HepG2 (cell line): Measurements from ENCODE around the gene PTMA. TPM values are rescaled to one million over a fixed set of nuclear protein-coding genes. Genes with fewer than 3 reads are reported as not detected.

Source experiments
- ATM ChIP-seq: fragments of 450-650 bp; IDR thresholded peaks from 2 replicates; pipeline ENCODE4 v1.7.1; 2017; ENCODE audit warnings: mild to moderate bottlenecking, borderline replicate concordance
- KDM3A ChIP-seq: IDR thresholded peaks from 2 replicates; pipeline ENCODE4 v1.6.1; 2018; ENCODE audit warnings: low read depth, missing compliant biosample characterization
- KLF16 ChIP-seq, 2 experiments: sonication (generic) in 1 of 2; formaldehyde crosslinking in 1 of 2; IDR thresholded peaks; 2 replicates each; pipeline versions ENCODE4 v1.6.1 to v1.8.0; 2016 to 2023; ENCODE audit warnings: missing genetic modification reagents in 2 of 2, missing compliant biosample characterization in 1 of 2
- NFE2L1 ChIP-seq: sonication (generic); formaldehyde crosslinking; IDR thresholded peaks from 2 replicates; pipeline ENCODE4 v1.4.0; 2020; ENCODE audit warnings: missing genetic modification reagents, mild to moderate bottlenecking, borderline replicate concordance
- RXRB ChIP-seq: IDR thresholded peaks from 2 replicates; pipeline ENCODE4 v1.6.1; 2016; ENCODE audit warnings: borderline replicate concordance, missing genetic modification reagents, missing compliant biosample characterization
- SOX6 ChIP-seq, 2 experiments: fragments of 450-650 bp in 1 of 2; sonication (generic) in 1 of 2; formaldehyde crosslinking in 1 of 2; IDR thresholded peaks; 2 replicates each; pipeline versions ENCODE4 v1.4.0 to v1.6.1; 2017 to 2020; ENCODE audit warnings: antibody characterized with exemption in 1 of 2, mild to moderate bottlenecking in 1 of 2, missing genetic modification reagents in 1 of 2
- SP1 ChIP-seq, 2 experiments: fragments of 450-650 bp in 1 of 2; sonication (generic) in 1 of 2; formaldehyde crosslinking in 1 of 2; IDR thresholded peaks; 2 replicates each; pipeline versions ENCODE4 v1.4.0 to v1.6.1; 2016 to 2020; ENCODE audit warnings: missing genetic modification reagents in 1 of 2
- SP2 ChIP-seq: sonication (generic); formaldehyde crosslinking; IDR thresholded peaks from 2 replicates; pipeline ENCODE4 v1.5.1; 2020; ENCODE audit warnings: mild to moderate bottlenecking, missing genetic modification reagents
- SPEN ChIP-seq: sonication (generic); formaldehyde crosslinking; IDR thresholded peaks from 2 replicates; pipeline ENCODE4 v1.5.1; 2020; ENCODE audit warnings: low read depth, mild to moderate bottlenecking, missing genetic modification reagents
- SRSF9 ChIP-seq: fragments of 200-400 bp; formaldehyde crosslinking; IDR thresholded peaks from 2 replicates; pipeline ENCODE4 v1.6.1; 2018; ENCODE audit warnings: borderline replicate concordance, mild to moderate bottlenecking, low read depth, low read length; ENCODE audit not compliant: insufficient read depth, poor library complexity, severe bottlenecking
- TAF1 ChIP-seq: sonication (generic); formaldehyde crosslinking; IDR thresholded peaks from 2 replicates; pipeline ENCODE4 v1.4.0; 2020; ENCODE audit warnings: missing genetic modification reagents
- YY1 ChIP-seq: IDR thresholded peaks from 2 replicates; pipeline ENCODE4 v1.6.1; 2011; ENCODE audit warnings: low read length, low read depth, moderate library complexity, mild to moderate bottlenecking; ENCODE audit not compliant: insufficient read depth, insufficient replicate concordance
- ZNF746 ChIP-seq: sonication (generic); formaldehyde crosslinking; IDR thresholded peaks from 2 replicates; pipeline ENCODE4 v1.8.0; 2022; ENCODE audit warnings: mild to moderate bottlenecking, missing genetic modification reagents
- ZNF792 ChIP-seq: IDR thresholded peaks from 2 replicates; pipeline ENCODE4 v1.6.1; 2016
- polyA plus RNA-seq, 8 experiments: library from polyadenylated mRNA; depleted of rRNA in 3 of 8; stranded (reverse) in 7 of 8; unstranded in 1 of 8; fragments of >200 nt; fragmentation: Illumina TruSeq in 4 of 8; extraction: Trizol in 4 of 8; gene quantifications; 2 replicates each; pipeline versions ENCODE4 v1.2.1 to v1.2.3, GENCODE V29; 2011 to 2016; ENCODE audit warnings: low read depth in 4 of 8, missing spikeins in 1 of 8, mixed read lengths in 1 of 8; ENCODE audit not compliant: insufficient read depth in 1 of 8
- total RNA-seq, 5 experiments: library from RNA; depleted of rRNA; stranded (reverse); fragments of >200 nt; fragmentation: Illumina TruSeq; extraction: Trizol; gene quantifications; 2 replicates each; pipeline ENCODE4 v1.2.3, GENCODE V29; 2016; ENCODE audit warnings: low read depth in 1 of 5
- TF ChIP-seq, protein P1 (sequence below): sonication (generic); formaldehyde crosslinking; IDR thresholded peaks from 2 replicates; pipeline ENCODE4 v1.8.1; 2023; ENCODE audit warnings: mild to moderate bottlenecking, missing genetic modification reagents
- TF ChIP-seq, protein P2 (sequence below): sonication (generic); formaldehyde crosslinking; conservative IDR thresholded peaks from 2 replicates; pipeline ENCODE4 v1.4.0; 2020; ENCODE audit warnings: missing genetic modification reagents
- TF ChIP-seq, protein P3 (sequence below), 2 experiments: sonication (generic) in 1 of 2; formaldehyde crosslinking in 1 of 2; IDR thresholded peaks; 2 replicates each; pipeline versions ENCODE4 v1.5.1 to v1.6.1; 2011 to 2020; ENCODE audit warnings: borderline replicate concordance in 1 of 2, low read depth in 1 of 2, low read length in 1 of 2, mild to moderate bottlenecking in 1 of 2, missing genetic modification reagents in 1 of 2, moderate library complexity in 1 of 2
- TF ChIP-seq, protein P4 (sequence below): sonication (generic); formaldehyde crosslinking; IDR thresholded peaks from 2 replicates; pipeline ENCODE4 v1.8.0; 2022; ENCODE audit warnings: missing genetic modification reagents, mild to moderate bottlenecking, inconsistent platforms, borderline replicate concordance

The PTMA gene
- total and polyA plus RNA-seq, 2 of the 13 experiments (the other 11 are each of a cell fraction or from before 2014, with no cell fraction given): 190 to 1,086 TPM

- TF ChIP-seq, protein P1, sequence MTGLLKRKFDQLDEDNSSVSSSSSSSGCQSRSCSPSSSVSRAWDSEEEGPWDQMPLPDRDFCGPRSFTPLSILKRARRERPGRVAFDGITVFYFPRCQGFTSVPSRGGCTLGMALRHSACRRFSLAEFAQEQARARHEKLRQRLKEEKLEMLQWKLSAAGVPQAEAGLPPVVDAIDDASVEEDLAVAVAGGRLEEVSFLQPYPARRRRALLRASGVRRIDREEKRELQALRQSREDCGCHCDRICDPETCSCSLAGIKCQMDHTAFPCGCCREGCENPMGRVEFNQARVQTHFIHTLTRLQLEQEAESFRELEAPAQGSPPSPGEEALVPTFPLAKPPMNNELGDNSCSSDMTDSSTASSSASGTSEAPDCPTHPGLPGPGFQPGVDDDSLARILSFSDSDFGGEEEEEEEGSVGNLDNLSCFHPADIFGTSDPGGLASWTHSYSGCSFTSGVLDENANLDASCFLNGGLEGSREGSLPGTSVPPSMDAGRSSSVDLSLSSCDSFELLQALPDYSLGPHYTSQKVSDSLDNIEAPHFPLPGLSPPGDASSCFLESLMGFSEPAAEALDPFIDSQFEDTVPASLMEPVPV (CRISPR knock-in tag): peak; percentile 100
- TF ChIP-seq SPEN (CRISPR knock-in tag) (peak; percentile 96), SP2 (peak; percentile 60), NFE2L1 (CRISPR knock-in tag) (peak; percentile 67; the same call in 1 of the 2 replicates), ZNF746 (CRISPR knock-in tag) (peak; percentile 95), YY1 (peak; percentile 87), ZNF792 (CRISPR knock-in tag) (peak; percentile 98), SP1 (IDR thresholded peaks at IDR 0.05) (no peak), SP1 (CRISPR knock-in tag; IDR thresholded peaks at IDR 0.05) (peak; percentile 47; the same call in 1 of the 2 replicates), SRSF9 (no peak), ATM (no peak), TAF1 (peak; percentile 72), KLF16 (CRISPR knock-in tag; IDR thresholded peaks at IDR 0.05) (peak; percentile 84 to 93; a peak in 3 of 4 replicates), SOX6 (IDR thresholded peaks at IDR 0.05) (no peak), SOX6 (CRISPR knock-in tag; IDR thresholded peaks at IDR 0.05) (0 out of 2 replicates have a peak, but pooled peaks have one; percentile 29), KDM3A (CRISPR knock-in tag) (peak; percentile 51; the same call in 1 of the 2 replicates), RXRB (CRISPR knock-in tag) (peak; percentile 75)
- TF ChIP-seq, protein P2, sequence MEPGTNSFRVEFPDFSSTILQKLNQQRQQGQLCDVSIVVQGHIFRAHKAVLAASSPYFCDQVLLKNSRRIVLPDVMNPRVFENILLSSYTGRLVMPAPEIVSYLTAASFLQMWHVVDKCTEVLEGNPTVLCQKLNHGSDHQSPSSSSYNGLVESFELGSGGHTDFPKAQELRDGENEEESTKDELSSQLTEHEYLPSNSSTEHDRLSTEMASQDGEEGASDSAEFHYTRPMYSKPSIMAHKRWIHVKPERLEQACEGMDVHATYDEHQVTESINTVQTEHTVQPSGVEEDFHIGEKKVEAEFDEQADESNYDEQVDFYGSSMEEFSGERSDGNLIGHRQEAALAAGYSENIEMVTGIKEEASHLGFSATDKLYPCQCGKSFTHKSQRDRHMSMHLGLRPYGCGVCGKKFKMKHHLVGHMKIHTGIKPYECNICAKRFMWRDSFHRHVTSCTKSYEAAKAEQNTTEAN (CRISPR knock-in tag): peak; percentile 99
- TF ChIP-seq, protein P3, sequence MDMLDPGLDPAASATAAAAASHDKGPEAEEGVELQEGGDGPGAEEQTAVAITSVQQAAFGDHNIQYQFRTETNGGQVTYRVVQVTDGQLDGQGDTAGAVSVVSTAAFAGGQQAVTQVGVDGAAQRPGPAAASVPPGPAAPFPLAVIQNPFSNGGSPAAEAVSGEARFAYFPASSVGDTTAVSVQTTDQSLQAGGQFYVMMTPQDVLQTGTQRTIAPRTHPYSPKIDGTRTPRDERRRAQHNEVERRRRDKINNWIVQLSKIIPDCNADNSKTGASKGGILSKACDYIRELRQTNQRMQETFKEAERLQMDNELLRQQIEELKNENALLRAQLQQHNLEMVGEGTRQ (IDR thresholded peaks at IDR 0.05; ENCODE audit: low read depth, low read length): peak; percentile 66; the same call in 1 of the 2 replicates
- TF ChIP-seq, protein P3 (CRISPR knock-in tag; IDR thresholded peaks at IDR 0.05; ENCODE audit: borderline replicate concordance): 0 out of 2 replicates have a peak, but pooled peaks have one; percentile 47
- TF ChIP-seq, protein P4, sequence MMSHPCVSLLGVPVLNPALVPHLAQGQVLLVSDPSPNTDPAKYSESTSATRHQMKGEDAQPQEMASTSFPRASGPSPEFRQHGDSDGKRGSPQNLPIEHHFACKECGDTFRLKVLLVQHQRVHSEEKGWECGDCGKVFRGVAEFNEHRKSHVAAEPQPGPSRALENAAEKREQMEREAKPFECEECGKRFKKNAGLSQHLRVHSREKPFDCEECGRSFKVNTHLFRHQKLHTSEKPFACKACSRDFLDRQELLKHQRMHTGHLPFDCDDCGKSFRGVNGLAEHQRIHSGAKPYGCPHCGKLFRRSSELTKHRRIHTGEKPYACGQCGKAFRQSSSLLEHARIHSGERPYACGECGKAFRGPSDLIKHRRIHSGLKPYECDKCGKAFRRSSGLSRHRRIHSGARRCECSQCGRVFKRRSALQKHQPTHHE (CRISPR knock-in tag): peak; percentile 99
These were observed 1.9 kb downstream of the PTMA start (continued) for GRCh38 chr2:231709981-231710798.
